ENCODE results near the gene NUP214.

Gene NUP214

GRCh38 chr9:131276094-131276888, 150.9 kb downstream of the NUP214 start, which contains the start of gene FAM78A:
Gene FAM78A (minus strand): TSS chr9:131276510. CDS start chr9:131276179, 331 bp downstream.
- peak in 3 of 58 donors; percentile 15 to 26 (median 21) for DNase-seq

GRCh38 chr9:131276891-131277286, 151.5 kb downstream of the NUP214 start:
- no peak for DNase-seq

- no peak for DNase-seq
Measured at GRCh38 chr9:131277287-131277909, 152.0 kb downstream of the NUP214 start.

- peak in 57 of 58 donors; percentile 29 to 92 (median 78) for DNase-seq
Measured at GRCh38 chr9:131277910-131278701, 152.7 kb downstream of the NUP214 start.

- no peak for DNase-seq
Measured at GRCh38 chr9:131278702-131279111, 153.3 kb downstream of the NUP214 start.

GRCh38 chr9:131279196-131279862, 153.9 kb downstream of the NUP214 start:
- no peak for DNase-seq

- peak in 16 of 58 donors; percentile 13 to 69 (median 36) for DNase-seq
Measured at GRCh38 chr9:131279863-131280570, 154.6 kb downstream of the NUP214 start.

GRCh38 chr9:131280660-131281059, 155.3 kb downstream of the NUP214 start:
- no peak for DNase-seq

GRCh38 chr9:131281119-131281965, 156.0 kb downstream of the NUP214 start:
- no peak for DNase-seq

- no peak for DNase-seq
Measured at GRCh38 chr9:131282175-131282574, 156.8 kb downstream of the NUP214 start.

GRCh38 chr9:131282688-131283422, 157.5 kb downstream of the NUP214 start:
- peak in 4 of 58 donors; percentile 19 to 60 (median 29) for DNase-seq

Data from anterior cingulate cortex (tissue), 58 donors.